Liver (tissue), 10 donors: ENCODE measurements around the gene PEX19. TPM values are rescaled to one million over a fixed set of nuclear protein-coding genes. Genes with fewer than 3 reads are reported as not detected.

Experiments
- DNase-seq: peaks from one replicate; pipeline ENCODE4 v3.0.0-alpha.2; 2017; ENCODE audit warnings: low spot score
- H3K27ac ChIP-seq, 2 donors: one replicate each; pipeline ENCODE4 v1.7.0; 2013; ENCODE audit warnings: inconsistent platforms in 2 of 2, low read length in 2 of 2, control low read depth in 1 of 2, low read depth in 1 of 2, mild to moderate bottlenecking in 1 of 2
- H3K27me3 ChIP-seq, 4 donors: one replicate each; pipeline versions ENCODE4 v1.6.1 to v1.7.0; 2013; ENCODE audit warnings: low read length in 3 of 4, inconsistent platforms in 1 of 4, mild to moderate bottlenecking in 1 of 4, moderate library complexity in 1 of 4; ENCODE audit not compliant: control insufficient read depth in 4 of 4, insufficient read depth in 4 of 4
- H3K36me3 ChIP-seq, 4 donors: one replicate each; pipeline versions ENCODE4 v1.6.1 to v1.7.0; 2013; ENCODE audit warnings: low read length in 3 of 4, mild to moderate bottlenecking in 3 of 4, low read depth in 1 of 4, moderate library complexity in 1 of 4; ENCODE audit not compliant: control insufficient read depth in 4 of 4, insufficient read depth in 3 of 4
- H3K4me1 ChIP-seq, 4 donors: one replicate each; pipeline versions ENCODE4 v1.6.1 to v1.7.0; 2013; ENCODE audit warnings: low read length in 3 of 4, mild to moderate bottlenecking in 3 of 4, moderate library complexity in 1 of 4; ENCODE audit not compliant: control insufficient read depth in 4 of 4, insufficient read depth in 4 of 4
- H3K4me3 ChIP-seq, 3 donors: one replicate each; pipeline versions ENCODE4 v1.6.1 to v1.7.0; 2013; ENCODE audit warnings: low read length in 3 of 3, control low read depth in 1 of 3, low read depth in 1 of 3, mild to moderate bottlenecking in 1 of 3
- H3K9ac ChIP-seq, 2 donors: one replicate each; pipeline ENCODE4 v1.7.0; 2013; ENCODE audit warnings: low read length in 2 of 2, mild to moderate bottlenecking in 2 of 2, moderate library complexity in 2 of 2, control low read depth in 1 of 2, low read depth in 1 of 2
- H3K9me3 ChIP-seq, 4 donors: one replicate each; pipeline versions ENCODE4 v1.6.1 to v1.7.0; 2013; ENCODE audit warnings: low read length in 3 of 4; ENCODE audit not compliant: control insufficient read depth in 4 of 4
- EGR1 ChIP-seq, 2 donors: IDR thresholded peaks; 2 replicates each; pipeline ENCODE4 v1.6.1; 2016 to 2018; ENCODE audit warnings: antibody characterized with exemption in 2 of 2, low read depth in 2 of 2
- FOXA1 ChIP-seq: IDR thresholded peaks from 2 replicates; pipeline ENCODE4 v1.6.1; 2016; ENCODE audit warnings: antibody characterized with exemption
- FOXA2 ChIP-seq: IDR thresholded peaks from 2 replicates; pipeline ENCODE4 v1.6.1; 2016; ENCODE audit warnings: antibody characterized with exemption
- GABPA ChIP-seq, 2 donors: IDR thresholded peaks in 1 of 2; conservative IDR thresholded peaks in 1 of 2; 2 replicates each; pipeline ENCODE4 v1.6.1; 2016; ENCODE audit warnings: antibody characterized with exemption in 2 of 2, mild to moderate bottlenecking in 1 of 2, moderate library complexity in 1 of 2
- HNF4G ChIP-seq: IDR thresholded peaks from 2 replicates; pipeline ENCODE4 v1.6.1; 2016; ENCODE audit warnings: antibody characterized with exemption
- NR2F2 ChIP-seq: IDR thresholded peaks from 2 replicates; pipeline ENCODE4 v1.6.1; 2016; ENCODE audit warnings: antibody characterized with exemption
- RAD21 ChIP-seq, 2 donors: IDR thresholded peaks; 2 replicates each; pipeline ENCODE4 v1.6.1; 2016; ENCODE audit warnings: antibody characterized with exemption in 2 of 2, mild to moderate bottlenecking in 2 of 2
- SP1 ChIP-seq: IDR thresholded peaks from 2 replicates; pipeline ENCODE4 v1.6.1; 2018; ENCODE audit warnings: antibody characterized with exemption, mild to moderate bottlenecking
- YY1 ChIP-seq: IDR thresholded peaks from 2 replicates; pipeline ENCODE4 v1.6.1; 2016; ENCODE audit warnings: antibody characterized with exemption, mild to moderate bottlenecking
- WGBS: extraction: QIAGEN DNeasy Blood & Tissue Kit; methylation state at CpG from one replicate; pipeline ENCODE4 v1.1.7; 2013; 5-methylcytosine and 5-hydroxymethylcytosine counted together
- polyA plus RNA-seq, 2 donors: library from polyadenylated mRNA; stranded (reverse) in 1 of 2; unstranded in 1 of 2; fragments of 200-250 nt in 1 of 2; fragments of >200 nt in 1 of 2; fragmentation: Nextera tagmentation in 1 of 2; extraction: Ambion mirVana in 1 of 2; gene quantifications; one replicate each; pipeline versions ENCODE4 v1.2.1 to v1.2.3, GENCODE V29; 2013 to 2015
- small RNA-seq: library from RNA; depleted of rRNA; stranded (forward); fragments of <200 nt; gene quantifications from one replicate; pipeline ENCODE3, GENCODE V24; 2014
- total RNA-seq, 2 donors: library from RNA; depleted of rRNA; stranded (reverse); fragments of >200 nt; gene quantifications; one replicate each; pipeline ENCODE4 v1.2.3, GENCODE V29; 2014
- TF ChIP-seq, protein P1 (sequence below): fragments of 150-350 bp; IDR thresholded peaks from 2 replicates; pipeline ENCODE4 v1.5.1; 2017; ENCODE audit warnings: improper control_type of control experiment, low read depth, low read length; ENCODE audit not compliant: missing input control
- TF ChIP-seq, protein P2 (sequence below): IDR thresholded peaks from 2 replicates; pipeline ENCODE4 v1.6.1; 2016; ENCODE audit warnings: antibody characterized with exemption
- TF ChIP-seq, protein P3 (sequence below): IDR thresholded peaks from 2 replicates; pipeline ENCODE4 v1.6.1; 2016; ENCODE audit warnings: antibody characterized with exemption
- TF ChIP-seq, protein P4 (sequence below): IDR thresholded peaks from 2 replicates; pipeline ENCODE4 v1.6.1; 2016; ENCODE audit warnings: antibody characterized with exemption
- donor health status: healthy.
- donor health status: healthy.
- donor health status: healthy.
- donor health status: healthy.
- donor health status: healthy.

Gene PEX19
- total and polyA plus RNA-seq, 4 donors = 24.8 to 73.9 (median 43.7) TPM

DNA sequence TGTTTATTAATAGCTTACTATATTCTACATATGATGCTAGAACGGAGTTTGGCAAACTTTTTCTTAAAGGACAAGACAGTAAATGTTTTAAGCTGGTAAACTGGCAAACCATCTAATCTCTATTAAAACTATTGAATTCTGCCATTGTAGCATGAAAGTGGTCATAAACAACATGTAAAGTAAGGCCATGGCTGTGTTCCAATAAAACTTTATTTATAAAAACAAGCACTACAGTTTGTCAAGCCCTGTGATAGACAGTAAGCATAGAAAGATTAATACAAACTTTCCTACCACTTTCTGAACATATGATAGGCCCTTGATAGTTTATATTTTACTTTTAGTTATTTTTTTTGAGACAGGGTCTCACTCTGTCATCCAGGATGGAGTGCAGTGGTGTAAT, 57.4 kb downstream of the PEX19 start:
- no peaks in the 10 kb centered on the region for H3K27me3 ChIP-seq
- H3K27ac ChIP-seq = no peak overlapping the region
- peaks cover 9 to 86% (median 79%) of the 10 kb centered on the region in 4 donors for H3K36me3 ChIP-seq
- H3K9ac ChIP-seq = no peak overlapping the region
- no peak for DNase-seq
- H3K9me3 ChIP-seq = no peaks in the 10 kb centered on the region
- H3K4me3 ChIP-seq = no peak overlapping the region
- TF ChIP-seq YY1 = no peak
- TF ChIP-seq, protein P1, sequence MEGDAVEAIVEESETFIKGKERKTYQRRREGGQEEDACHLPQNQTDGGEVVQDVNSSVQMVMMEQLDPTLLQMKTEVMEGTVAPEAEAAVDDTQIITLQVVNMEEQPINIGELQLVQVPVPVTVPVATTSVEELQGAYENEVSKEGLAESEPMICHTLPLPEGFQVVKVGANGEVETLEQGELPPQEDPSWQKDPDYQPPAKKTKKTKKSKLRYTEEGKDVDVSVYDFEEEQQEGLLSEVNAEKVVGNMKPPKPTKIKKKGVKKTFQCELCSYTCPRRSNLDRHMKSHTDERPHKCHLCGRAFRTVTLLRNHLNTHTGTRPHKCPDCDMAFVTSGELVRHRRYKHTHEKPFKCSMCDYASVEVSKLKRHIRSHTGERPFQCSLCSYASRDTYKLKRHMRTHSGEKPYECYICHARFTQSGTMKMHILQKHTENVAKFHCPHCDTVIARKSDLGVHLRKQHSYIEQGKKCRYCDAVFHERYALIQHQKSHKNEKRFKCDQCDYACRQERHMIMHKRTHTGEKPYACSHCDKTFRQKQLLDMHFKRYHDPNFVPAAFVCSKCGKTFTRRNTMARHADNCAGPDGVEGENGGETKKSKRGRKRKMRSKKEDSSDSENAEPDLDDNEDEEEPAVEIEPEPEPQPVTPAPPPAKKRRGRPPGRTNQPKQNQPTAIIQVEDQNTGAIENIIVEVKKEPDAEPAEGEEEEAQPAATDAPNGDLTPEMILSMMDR = no peak
- no peak for TF ChIP-seq EGR1 (IDR thresholded peaks at IDR 0.05; ENCODE audit: low read depth in 2 of 2)
- TF ChIP-seq RAD21 (IDR thresholded peaks at IDR 0.05) = no peak
- no peak for TF ChIP-seq GABPA (IDR thresholded peaks at IDR 0.05 in 1 of 2, conservative IDR thresholded peaks at IDR 0.05 in 1 of 2)
- TF ChIP-seq, protein P2, sequence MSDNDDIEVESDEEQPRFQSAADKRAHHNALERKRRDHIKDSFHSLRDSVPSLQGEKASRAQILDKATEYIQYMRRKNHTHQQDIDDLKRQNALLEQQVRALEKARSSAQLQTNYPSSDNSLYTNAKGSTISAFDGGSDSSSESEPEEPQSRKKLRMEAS = no peak
- TF ChIP-seq, protein P3, sequence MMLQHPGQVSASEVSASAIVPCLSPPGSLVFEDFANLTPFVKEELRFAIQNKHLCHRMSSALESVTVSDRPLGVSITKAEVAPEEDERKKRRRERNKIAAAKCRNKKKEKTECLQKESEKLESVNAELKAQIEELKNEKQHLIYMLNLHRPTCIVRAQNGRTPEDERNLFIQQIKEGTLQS = no peak
- TF ChIP-seq, protein P4, sequence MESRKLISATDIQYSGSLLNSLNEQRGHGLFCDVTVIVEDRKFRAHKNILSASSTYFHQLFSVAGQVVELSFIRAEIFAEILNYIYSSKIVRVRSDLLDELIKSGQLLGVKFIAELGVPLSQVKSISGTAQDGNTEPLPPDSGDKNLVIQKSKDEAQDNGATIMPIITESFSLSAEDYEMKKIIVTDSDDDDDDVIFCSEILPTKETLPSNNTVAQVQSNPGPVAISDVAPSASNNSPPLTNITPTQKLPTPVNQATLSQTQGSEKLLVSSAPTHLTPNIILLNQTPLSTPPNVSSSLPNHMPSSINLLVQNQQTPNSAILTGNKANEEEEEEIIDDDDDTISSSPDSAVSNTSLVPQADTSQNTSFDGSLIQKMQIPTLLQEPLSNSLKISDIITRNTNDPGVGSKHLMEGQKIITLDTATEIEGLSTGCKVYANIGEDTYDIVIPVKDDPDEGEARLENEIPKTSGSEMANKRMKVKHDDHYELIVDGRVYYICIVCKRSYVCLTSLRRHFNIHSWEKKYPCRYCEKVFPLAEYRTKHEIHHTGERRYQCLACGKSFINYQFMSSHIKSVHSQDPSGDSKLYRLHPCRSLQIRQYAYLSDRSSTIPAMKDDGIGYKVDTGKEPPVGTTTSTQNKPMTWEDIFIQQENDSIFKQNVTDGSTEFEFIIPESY = no peak
- H3K4me1 ChIP-seq = no peaks in the 10 kb centered on the region
- WGBS = 99% methylated on average over 1 of the region's 1 CpG

DNA sequence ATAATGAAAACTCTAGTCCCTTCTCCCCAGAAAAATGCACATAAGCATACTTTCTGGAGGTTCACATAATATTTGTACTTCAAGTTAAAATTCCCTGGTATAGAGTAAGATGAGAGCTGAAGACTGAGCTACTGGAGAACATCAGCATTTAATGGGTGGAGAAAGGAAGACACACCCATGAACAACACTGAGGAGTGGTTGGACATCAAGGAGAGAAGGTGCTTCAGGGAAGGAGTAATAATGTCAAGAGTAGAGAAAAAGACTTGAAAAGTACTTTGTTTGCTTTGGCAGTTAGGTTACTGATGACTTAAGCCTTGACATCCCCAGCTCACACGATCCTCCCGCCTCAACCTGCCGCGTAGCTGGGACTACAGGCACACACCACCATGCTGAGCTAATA, 57.9 kb downstream of the PEX19 start:
- TF ChIP-seq FOXA1 = no peak
- TF ChIP-seq SP1 = no peak
- TF ChIP-seq NR2F2 = no peak
- TF ChIP-seq, protein P2 = no peak
- TF ChIP-seq, protein P3 = no peak
- TF ChIP-seq GABPA (IDR thresholded peaks at IDR 0.05 in 1 of 2, conservative IDR thresholded peaks at IDR 0.05 in 1 of 2) = no peak
- no peak for TF ChIP-seq FOXA2
- no peak for TF ChIP-seq RAD21 (IDR thresholded peaks at IDR 0.05)
- no peak for TF ChIP-seq HNF4G
- no peak for DNase-seq

More for the DNA sequence above, 57.9 kb downstream of the PEX19 start:
- WGBS = 90% methylated on average over 4 of the region's 4 CpGs
- Histone ChIP-seq H3K36me3 (peaks cover 8 to 90% (median 84%) of the 10 kb centered on the region in 4 donors), H3K4me1 (no peaks in the 10 kb centered on the region), H3K9me3 (no peaks in the 10 kb centered on the region), H3K27me3 (no peaks in the 10 kb centered on the region), H3K9ac (no peak overlapping the region), H3K4me3 (no peak overlapping the region), H3K27ac (no peak overlapping the region)

Small RNAs within 50 kb of the gene (small RNA-seq; reads per million reads assigned to genes)
- gene RF00019 = not detected

Other genes starting within 250 kb of the PEX19 start
- gene KCNJ10, start 215.0 kb downstream of the PEX19 start, total RNA-seq = 1 to 10 TPM in 1 of 2 donors, under 1 TPM in 1; 0.50 to 1.6 TPM
- under 1 TPM; 0.48 to 0.53 TPM for gene KCNJ10, start 215.0 kb downstream of the PEX19 start, polyA plus RNA-seq
- not detected for gene KCNJ9, start 203.6 kb downstream of the PEX19 start, total RNA-seq
- gene KCNJ9, start 203.6 kb downstream of the PEX19 start, polyA plus RNA-seq = not detected
- 10 to 100 TPM in 1 of 2 donors, 1 to 10 TPM in 1; 9.8 to 24.3 TPM for gene IGSF8, start 186.5 kb downstream of the PEX19 start, total RNA-seq
- gene IGSF8, start 186.5 kb downstream of the PEX19 start, polyA plus RNA-seq = 10 to 100 TPM; 17.5 to 23.0 TPM
- 1 to 10 TPM in 1 of 2 donors, under 1 TPM in 1; 0.09 to 1.5 TPM for gene ATP1A2, start 169.4 kb downstream of the PEX19 start, total RNA-seq
- under 1 TPM; 0.21 to 0.37 TPM for gene ATP1A2, start 169.4 kb downstream of the PEX19 start, polyA plus RNA-seq
- gene ATP1A4, start 133.5 kb downstream of the PEX19 start, total RNA-seq = not detected
- not detected for gene ATP1A4, start 133.5 kb downstream of the PEX19 start, polyA plus RNA-seq
- gene CASQ1, start 94.6 kb downstream of the PEX19 start, total RNA-seq = not detected
- gene CASQ1, start 94.6 kb downstream of the PEX19 start, polyA plus RNA-seq = not detected
- 10 to 100 TPM; 10.3 to 11.9 TPM for gene PEA15, start 79.7 kb downstream of the PEX19 start, total RNA-seq
- 10 to 100 TPM in 1 of 2 donors, 1 to 10 TPM in 1; 8.1 to 44.5 TPM for gene PEA15, start 79.7 kb downstream of the PEX19 start, polyA plus RNA-seq
- gene DCAF8, start 22.6 kb downstream of the PEX19 start, total RNA-seq = 100 to 1,000 TPM in 1 of 2 donors, 10 to 100 TPM in 1; 80.3 to 199 TPM
- 100 to 1,000 TPM in 1 of 2 donors, 10 to 100 TPM in 1; 84.5 to 120 TPM for gene DCAF8, start 22.6 kb downstream of the PEX19 start, polyA plus RNA-seq
- 100 to 1,000 TPM in 1 of 2 donors, 10 to 100 TPM in 1; 92.7 to 145 TPM for gene COPA, start 58.1 kb upstream of the PEX19 start, total RNA-seq
- 10 to 100 TPM; 46.8 to 59.1 TPM for gene COPA, start 58.1 kb upstream of the PEX19 start, polyA plus RNA-seq
- 10 to 100 TPM; 36.1 to 44.6 TPM for gene NCSTN, start 58.2 kb upstream of the PEX19 start, total RNA-seq
- gene NCSTN, start 58.2 kb upstream of the PEX19 start, polyA plus RNA-seq = 10 to 100 TPM; 32.2 to 39.0 TPM
- under 1 TPM in 1 of 2 donors, not detected in 1; 0.08 TPM for gene NHLH1, start 81.9 kb upstream of the PEX19 start, total RNA-seq
- gene NHLH1, start 81.9 kb upstream of the PEX19 start, polyA plus RNA-seq = not detected
- gene VANGL2, start 115.4 kb upstream of the PEX19 start, total RNA-seq = 1 to 10 TPM in 1 of 2 donors, under 1 TPM in 1; 0.17 to 1.4 TPM
- gene VANGL2, start 115.4 kb upstream of the PEX19 start, polyA plus RNA-seq = under 1 TPM; 0.07 to 0.08 TPM
- gene SLAMF6, start 238.1 kb upstream of the PEX19 start, total RNA-seq = 1 to 10 TPM; 1.0 to 1.2 TPM
- under 1 TPM; 0.76 to 0.84 TPM for gene SLAMF6, start 238.1 kb upstream of the PEX19 start, polyA plus RNA-seq